Prostate gland (tissue), 2 donors: ENCODE data around the gene SOX18. TPM values are rescaled to one million over a fixed set of nuclear protein-coding genes. Genes with fewer than 3 reads are reported as not detected.
A peak's percentile ranks its signal among the peaks of the same experiment; 100 is the strongest.

Source experiments
- DNase-seq: peaks from one replicate; pipeline ENCODE4 v3.0.0-alpha.2; 2019; ENCODE audit warnings: low spot score
- H3K27ac ChIP-seq, 2 donors: fragments of 200-600 bp; sonication (generic); 2 replicates each; pipeline ENCODE4 v1.5.1; 2017 to 2019
- H3K27me3 ChIP-seq: fragments of 200-600 bp; sonication (generic); replicated peaks from 2 replicates; pipeline ENCODE4 v1.5.1; 2019; ENCODE audit not compliant: insufficient read depth
- H3K36me3 ChIP-seq, 2 donors: fragments of 200-600 bp; sonication (generic); 1 replicate in 1 of 2; 2 replicates in 1 of 2; pipeline versions ENCODE4 v1.5.1 to v1.8.1; 2017 to 2019
- H3K4me1 ChIP-seq: fragments of 200-600 bp; sonication (generic); replicated peaks from 2 replicates; pipeline ENCODE4 v1.5.1; 2019
- H3K4me3 ChIP-seq, 2 donors: fragments of 200-600 bp; sonication (generic); 2 replicates each; pipeline ENCODE4 v1.5.1; 2017 to 2019
- H3K9me3 ChIP-seq: fragments of 200-600 bp; sonication (generic); 2 replicates; pipeline ENCODE4 v1.5.1; 2017
- POLR2A ChIP-seq: fragments of 450-650 bp; IDR thresholded peaks from one replicate; pipeline ENCODE4 v1.6.1; 2016; ENCODE audit warnings: antibody characterized with exemption, mild to moderate bottlenecking
- POLR2AphosphoS5 ChIP-seq: sonication (generic); formaldehyde crosslinking; IDR thresholded peaks from one replicate; pipeline ENCODE4 v1.6.1; 2017; ENCODE audit warnings: antibody characterized with exemption
- WGBS: methylation state at CpG from one replicate; pipeline ENCODE4 v1.1.5; 2018; 5-methylcytosine and 5-hydroxymethylcytosine counted together
- intact Hi-C: fragments of 100-400 bp; cut with DNase I; formaldehyde crosslinking; loops from one replicate; pipeline ENCODE4 v1.14.2; 2022
- total RNA-seq, 2 donors: library from RNA; depleted of rRNA; stranded (reverse); fragments of >200 nt; gene quantifications; one replicate each; pipeline ENCODE4 v1.1.0, GENCODE V29; 2016
- TF ChIP-seq, protein P1 (sequence below), 4 experiments: fragments of 200-600 bp in 2 of 4; fragments of 450-650 bp in 2 of 4; sonication (generic) in 2 of 4; IDR thresholded peaks; 1 replicate in 3 of 4; 2 replicates in 1 of 4; pipeline ENCODE4 v1.5.1; 2016 to 2019; ENCODE audit warnings: antibody characterized with exemption in 4 of 4, mild to moderate bottlenecking in 2 of 4, moderate library complexity in 2 of 4

SOX18 gene
- total RNA-seq, 2 donors from 2014 or later: 4.7 to 12.8 TPM

DNA sequence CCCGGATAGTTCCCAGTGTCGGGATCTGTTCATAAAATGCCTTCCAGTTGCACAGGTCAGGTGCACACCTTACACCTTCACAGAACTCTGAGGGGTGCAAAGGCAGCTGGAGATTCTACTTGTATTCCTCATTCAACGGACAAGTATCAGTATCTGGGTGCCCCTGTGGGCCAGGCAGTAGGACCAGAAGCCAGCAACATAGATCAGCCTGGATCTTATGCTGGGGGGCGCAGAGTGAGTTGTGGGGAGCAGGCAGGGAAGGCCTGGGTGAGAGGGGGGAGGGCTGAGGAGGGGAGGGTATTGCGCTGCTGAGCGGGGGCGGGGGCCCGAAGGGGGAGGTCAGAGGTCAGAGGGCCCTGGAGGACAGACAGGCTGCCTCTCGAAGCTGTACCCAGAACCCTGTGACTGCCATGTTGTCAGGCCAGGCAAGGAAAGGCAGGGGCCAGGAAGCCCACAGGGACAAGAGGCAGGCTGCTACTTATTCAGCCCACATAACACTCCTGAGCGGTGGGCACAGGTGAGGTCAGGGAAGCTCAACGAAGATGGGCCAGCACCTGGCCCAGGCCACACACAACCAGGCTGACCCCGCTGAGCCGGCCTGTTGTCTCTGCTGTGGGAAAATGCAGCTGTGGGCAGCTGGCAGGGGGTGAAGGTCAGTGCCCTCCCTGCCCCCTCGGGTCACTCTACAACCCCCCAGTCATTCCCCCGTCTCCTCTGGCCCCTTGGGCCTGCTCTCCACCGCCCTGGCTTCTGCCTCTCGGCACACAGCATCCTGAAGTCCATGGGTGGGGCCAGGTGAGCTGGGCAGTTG lies 31.6 kb upstream of the SOX18 start:
- Histone ChIP-seq H3K4me3 (no peak overlapping the region), H3K27ac (no peak overlapping the region), H3K27me3 (no peaks in the 10 kb centered on the region), H3K36me3 (no peaks in the 10 kb centered on the region), H3K4me1 (peaks cover 9% of the 10 kb centered on the region), H3K9me3 (no peaks in the 10 kb centered on the region)
- DNase-seq: no peak
- TF ChIP-seq, protein P1, sequence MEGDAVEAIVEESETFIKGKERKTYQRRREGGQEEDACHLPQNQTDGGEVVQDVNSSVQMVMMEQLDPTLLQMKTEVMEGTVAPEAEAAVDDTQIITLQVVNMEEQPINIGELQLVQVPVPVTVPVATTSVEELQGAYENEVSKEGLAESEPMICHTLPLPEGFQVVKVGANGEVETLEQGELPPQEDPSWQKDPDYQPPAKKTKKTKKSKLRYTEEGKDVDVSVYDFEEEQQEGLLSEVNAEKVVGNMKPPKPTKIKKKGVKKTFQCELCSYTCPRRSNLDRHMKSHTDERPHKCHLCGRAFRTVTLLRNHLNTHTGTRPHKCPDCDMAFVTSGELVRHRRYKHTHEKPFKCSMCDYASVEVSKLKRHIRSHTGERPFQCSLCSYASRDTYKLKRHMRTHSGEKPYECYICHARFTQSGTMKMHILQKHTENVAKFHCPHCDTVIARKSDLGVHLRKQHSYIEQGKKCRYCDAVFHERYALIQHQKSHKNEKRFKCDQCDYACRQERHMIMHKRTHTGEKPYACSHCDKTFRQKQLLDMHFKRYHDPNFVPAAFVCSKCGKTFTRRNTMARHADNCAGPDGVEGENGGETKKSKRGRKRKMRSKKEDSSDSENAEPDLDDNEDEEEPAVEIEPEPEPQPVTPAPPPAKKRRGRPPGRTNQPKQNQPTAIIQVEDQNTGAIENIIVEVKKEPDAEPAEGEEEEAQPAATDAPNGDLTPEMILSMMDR (IDR thresholded peaks at IDR 0.05): no peak
- TF ChIP-seq POLR2A: no peak
- WGBS: 82% methylated on average over 17 of the region's 17 CpGs
- intact Hi-C loops: no loop called here

DNA sequence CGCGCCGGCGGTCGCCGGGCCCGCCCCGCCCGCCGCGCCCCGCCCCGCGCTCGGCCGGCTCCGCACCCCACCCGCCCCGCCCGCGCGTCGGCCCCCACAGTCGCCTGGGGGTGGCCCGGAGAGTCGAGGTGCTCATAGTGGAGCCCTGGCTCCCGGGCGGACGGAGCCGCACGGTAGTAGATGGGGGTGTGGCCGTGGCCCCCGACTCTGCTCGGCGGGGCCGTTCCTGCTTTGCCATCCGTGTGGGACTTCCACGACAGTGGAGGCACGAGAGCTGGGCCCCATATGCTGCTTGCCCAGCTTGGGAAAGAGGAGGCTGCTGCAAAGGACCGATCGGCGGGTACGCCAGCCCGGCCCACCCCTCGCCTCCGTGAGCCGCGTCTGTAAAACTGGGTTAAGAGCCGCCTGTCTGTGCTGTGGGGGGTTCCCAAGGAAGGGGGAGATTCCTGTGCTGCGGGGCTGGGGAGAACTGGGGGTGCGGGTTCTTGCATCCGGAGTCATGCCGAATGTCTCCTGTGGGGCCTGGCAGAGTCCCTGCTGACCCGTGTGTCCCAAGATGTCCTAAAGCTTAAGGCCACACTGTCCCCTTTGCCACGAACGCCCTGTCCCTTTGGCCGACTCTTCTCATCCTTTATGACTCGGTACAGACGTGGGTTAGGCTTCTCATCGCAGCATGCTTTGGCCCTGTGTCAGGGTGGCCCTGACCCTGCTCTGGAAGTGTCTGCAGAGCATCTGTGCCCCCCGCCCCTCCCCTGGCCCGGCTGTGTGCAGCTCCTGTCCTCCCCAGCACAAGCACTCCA lies 30.8 kb upstream of the SOX18 start, which contains the start of gene OPRL1:
TSS of gene OPRL1 (plus strand) at position 70 of the 800 bp plus-strand sequence. CDS start 12,639 bp downstream, outside the sequence.
- H3K4me1 ChIP-seq: peaks cover 9% of the 10 kb centered on the region
- TF ChIP-seq, protein P1 (IDR thresholded peaks at IDR 0.05): no peak
- TF ChIP-seq POLR2AphosphoS5 (no peak), POLR2A (no peak)
- H3K4me3 ChIP-seq: peak within 1 kb of the TSS; percentile 57 to 72
- WGBS: 5% methylated on average over 38 of the region's 62 CpGs
- H3K27me3 ChIP-seq: no peaks in the 10 kb centered on the region
- H3K27ac ChIP-seq: peak within 1 kb of the TSS; percentile 68 to 76
- H3K36me3 ChIP-seq: no peaks in the 10 kb centered on the region
- H3K9me3 ChIP-seq: no peaks in the 10 kb centered on the region
- intact Hi-C loops: no loop called here
- no peak for DNase-seq

DNA sequence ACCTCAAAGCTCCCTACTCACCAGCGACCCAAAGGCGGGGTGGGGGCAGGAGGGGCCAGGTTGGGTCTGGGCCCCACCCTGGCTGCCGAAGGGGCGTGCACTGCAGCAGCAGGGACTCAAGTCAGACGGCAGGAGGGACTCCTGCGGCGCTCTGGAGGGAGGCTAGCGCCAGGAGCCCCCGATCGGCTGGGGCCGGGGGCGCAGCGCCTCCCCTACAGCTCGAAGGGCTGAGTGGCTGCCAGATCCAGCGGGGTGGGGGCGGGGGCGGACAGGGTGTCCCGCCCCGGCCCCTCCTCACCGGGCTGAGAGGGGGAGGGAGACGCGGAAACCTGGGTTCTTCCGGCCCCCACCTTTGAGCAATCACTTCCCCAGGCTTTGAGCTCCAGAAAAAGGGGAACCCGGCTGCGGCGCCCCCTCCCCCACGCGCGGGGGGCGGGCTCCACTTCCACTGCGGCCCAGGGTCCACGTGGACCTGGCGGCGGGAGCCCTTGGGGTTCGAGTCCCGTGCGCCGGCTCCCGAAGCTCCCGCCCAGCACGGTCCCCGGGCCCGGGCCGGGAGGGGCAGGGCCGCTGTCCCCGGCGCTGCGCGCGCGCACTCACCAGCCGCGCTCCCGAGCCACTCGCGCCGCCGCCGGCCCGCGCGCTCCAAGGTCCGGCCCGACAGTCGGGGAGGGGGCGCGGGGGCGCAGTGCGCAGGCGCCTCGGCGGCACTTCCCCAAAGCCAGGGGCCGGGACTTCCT lies 30.0 kb upstream of the SOX18 start, which contains the start of gene RGS19:
TSS of gene RGS19 (minus strand) at position 246 of the 740 bp plus-strand sequence. CDS start 2,632 bp downstream, outside the sequence.
- Histone ChIP-seq H3K27me3 (no peaks in the 10 kb centered on the region), H3K36me3 (no peaks in the 10 kb centered on the region), H3K9me3 (no peaks in the 10 kb centered on the region), H3K4me1 (peaks cover 9% of the 10 kb centered on the region), H3K4me3 (peak within 1 kb of the TSS; percentile 57 to 72), H3K27ac (peak within 1 kb of the TSS; percentile 68 to 76)
- WGBS: under 1% methylated on average over 32 of the region's 73 CpGs
- intact Hi-C loops: no loop called here
- TF ChIP-seq POLR2A (no peak), POLR2AphosphoS5 (no peak)
- TF ChIP-seq, protein P1 (IDR thresholded peaks at IDR 0.05): no peak
- peak; percentile 75 for DNase-seq

DNA sequence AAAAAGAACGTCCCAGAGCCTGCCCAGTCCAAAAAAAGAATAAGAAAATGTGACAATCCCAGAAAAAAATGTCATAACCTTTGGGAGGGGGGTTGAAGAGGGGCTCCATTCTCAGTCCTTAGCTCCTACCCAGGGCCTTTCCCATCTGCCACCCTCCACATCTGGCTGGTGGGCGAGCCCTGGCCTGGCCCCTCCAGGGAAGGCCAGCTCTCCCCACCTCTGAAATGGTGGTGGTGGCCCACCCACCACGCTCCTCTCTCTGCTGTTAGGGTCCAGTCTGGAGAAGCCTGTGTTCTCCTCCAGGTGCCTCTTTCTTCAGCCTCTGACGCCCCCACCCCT lies 29.5 kb upstream of the SOX18 start:
- DNase-seq: no peak
- Histone ChIP-seq H3K27ac (peak overlapping the region; percentile 68 to 76), H3K9me3 (no peaks in the 10 kb centered on the region), H3K27me3 (no peaks in the 10 kb centered on the region), H3K4me1 (peaks cover 9% of the 10 kb centered on the region), H3K4me3 (peak overlapping the region; percentile 57 to 72), H3K36me3 (no peaks in the 10 kb centered on the region)
- TF ChIP-seq POLR2AphosphoS5 (no peak), POLR2A (no peak)
- TF ChIP-seq, protein P1 (IDR thresholded peaks at IDR 0.05): no peak
- intact Hi-C loops: no loop called here
- WGBS: 16% methylated on average over 4 of the region's 4 CpGs
